Jurkat, Clone E6-1 (cell line): ENCODE measurements around the gene FOXP4.

Experiments
- DNase-seq: peaks from one replicate; pipeline ENCODE4 v3.0.0-alpha.2; 2011; ENCODE audit warnings: low read depth, low spot score
- H3K4me3 ChIP-seq: 2 replicates; pipeline ENCODE4 v1.5.1; 2011; ENCODE audit warnings: mild to moderate bottlenecking, low read length, control low read depth, moderate library complexity

Gene FOXP4

DNA sequence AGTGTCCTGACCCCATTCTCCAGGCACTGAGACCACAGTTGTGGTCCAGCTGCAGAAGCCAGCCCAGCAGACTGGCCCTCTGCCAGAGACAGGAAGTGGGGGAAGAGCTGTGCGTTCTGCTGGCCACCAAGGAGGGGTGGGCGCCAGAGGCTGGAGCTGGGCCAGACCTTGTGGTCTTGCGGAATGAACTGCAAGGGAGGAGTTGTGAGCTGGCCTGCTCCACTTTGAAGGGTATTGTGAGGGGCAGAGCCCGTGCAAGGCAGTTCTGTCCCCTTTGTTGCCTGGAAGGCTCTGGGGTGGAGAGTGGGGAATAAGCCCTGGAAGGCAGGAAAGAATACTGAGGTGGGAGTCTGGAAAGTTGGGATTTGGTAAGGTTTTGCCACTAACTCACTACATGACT lies 88.5 kb downstream of the FOXP4 start:
- H3K4me3 ChIP-seq: no peak overlapping the region
- DNase-seq: no peak

DNA sequence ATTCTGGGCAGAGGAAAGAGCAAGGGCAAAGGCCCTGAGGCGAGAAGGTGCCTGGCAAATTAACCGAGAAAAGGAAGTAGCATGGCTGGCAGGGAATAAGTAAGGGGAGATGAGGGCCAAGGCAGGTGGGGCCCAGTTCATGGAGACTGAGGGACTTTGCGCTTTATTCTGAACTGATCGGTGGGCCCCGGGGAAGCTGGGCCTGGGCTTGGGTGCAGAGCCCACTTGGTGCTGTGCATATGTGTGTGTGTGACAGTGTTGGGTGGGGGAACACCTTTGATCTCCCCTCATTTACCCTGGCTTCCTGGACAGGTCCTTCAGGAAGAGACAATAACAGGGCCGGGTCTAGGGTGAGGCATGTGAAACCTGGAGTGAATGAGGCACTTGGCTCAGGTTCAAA lies 89.2 kb downstream of the FOXP4 start:
- no peak overlapping the region for H3K4me3 ChIP-seq
- no peak for DNase-seq

DNA sequence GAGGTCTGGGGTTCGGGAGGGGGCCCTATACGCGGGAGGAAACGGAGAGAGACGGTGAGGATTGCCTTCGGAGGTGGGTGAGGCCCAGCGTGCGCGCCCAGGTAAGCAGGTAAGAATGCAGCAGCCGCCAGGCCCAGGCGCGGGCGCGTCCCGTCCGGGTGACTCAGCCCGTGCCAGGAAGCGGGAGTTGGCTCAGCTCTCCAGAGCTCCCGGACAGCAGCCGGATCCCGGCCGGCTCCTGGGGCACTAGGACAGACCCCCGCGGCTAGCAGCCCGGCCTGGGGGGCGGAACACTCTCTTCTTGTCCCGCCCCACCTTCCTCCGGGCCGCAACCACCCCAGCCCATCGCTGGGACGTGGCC lies 90.6 kb downstream of the FOXP4 start:
- no peak overlapping the region for H3K4me3 ChIP-seq
- no peak for DNase-seq

DNA sequence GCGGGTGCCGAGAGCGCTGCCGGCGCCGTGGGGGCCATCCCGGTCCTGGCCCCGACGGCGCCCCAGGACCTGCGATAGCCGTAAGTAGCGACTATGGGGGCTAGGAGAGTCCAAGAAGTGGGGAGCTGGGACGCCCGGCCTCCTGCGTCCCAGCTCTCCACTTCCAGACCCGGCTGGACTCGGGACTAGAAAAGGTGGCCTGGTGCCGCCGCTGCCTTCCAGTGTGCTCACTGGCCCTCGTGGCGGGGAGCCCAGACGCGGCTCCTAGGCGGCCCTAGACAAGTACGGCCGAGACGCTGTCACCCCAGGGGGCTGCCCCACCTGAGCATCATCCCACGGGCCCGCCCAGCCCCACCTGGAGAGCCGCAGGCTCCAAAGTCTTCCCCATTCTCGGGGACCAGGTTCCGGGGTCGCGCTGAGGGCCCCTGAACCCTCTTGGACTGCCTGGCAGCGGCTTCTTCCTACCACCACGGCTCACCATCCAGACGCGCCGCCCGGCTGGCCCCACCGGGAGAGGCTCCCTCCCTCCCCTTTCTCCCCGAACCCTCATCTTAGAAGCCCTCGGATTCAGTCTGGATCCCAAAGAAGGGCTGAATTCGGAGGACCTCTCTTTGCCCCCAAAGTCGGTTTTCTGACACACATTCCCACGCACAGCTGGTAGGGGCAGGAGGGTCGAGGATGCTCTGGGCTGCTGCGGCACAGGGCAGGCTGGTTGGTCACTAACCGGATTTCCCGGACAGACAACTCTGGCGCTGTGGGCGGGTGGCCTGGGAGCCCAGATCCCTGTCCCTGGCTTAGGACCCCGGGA lies 91.2 kb downstream of the FOXP4 start:
- H3K4me3 ChIP-seq: peak overlapping the region; percentile 52
- DNase-seq: no peak

DNA sequence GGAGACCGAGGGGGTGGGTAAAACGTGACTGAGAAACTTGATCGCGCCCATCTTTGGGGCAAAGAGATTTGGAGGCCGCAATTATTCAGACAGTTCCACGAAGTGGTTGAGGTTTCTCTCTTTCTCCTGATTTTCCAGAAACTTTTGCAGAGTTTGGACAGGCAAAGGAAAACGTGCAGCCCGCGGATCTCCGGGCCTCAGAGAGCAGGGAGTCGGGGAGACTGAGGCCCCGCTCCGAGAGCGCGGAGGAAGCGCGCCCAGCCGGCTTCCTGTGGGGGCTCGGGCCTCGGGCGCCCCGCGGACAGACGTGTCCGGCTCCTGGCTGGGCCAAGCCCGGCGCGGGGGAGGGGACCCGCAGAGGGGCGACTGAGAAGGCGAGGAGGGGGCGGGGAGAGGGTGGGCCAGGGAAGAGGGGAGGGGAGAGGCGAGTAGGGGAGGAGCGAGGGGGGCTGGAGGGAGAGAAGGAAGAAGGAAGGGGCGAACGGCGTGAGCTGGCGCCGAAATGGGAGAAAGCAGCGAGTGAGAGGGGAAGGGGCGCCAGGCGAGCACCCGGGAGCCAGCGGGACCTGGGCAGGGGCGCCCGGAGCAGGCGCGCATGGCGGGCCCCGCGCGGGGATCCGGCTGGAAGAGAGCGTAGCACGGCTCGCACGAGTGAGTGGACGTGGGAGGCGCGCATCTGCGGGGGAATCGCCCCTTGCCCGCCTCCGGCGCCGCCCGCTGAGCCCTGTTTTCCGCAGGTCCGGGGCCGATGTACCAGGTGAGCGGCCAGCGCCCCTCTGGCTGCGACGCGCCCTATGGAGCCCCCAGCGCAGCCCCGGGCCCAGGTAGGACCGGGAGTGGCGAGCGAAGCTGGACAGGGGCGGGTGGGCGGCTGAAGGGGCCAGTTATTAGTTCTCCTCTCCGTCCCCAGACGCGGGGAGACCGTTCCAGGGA lies 92.1 kb downstream of the FOXP4 start, which contains the start of gene MDFI:
Gene MDFI (plus strand): TSS at position 467 of the 933 bp plus-strand sequence. CDS start 282 bp downstream, at position 749.
- DNase-seq: no peak
- peak within 1 kb of the TSS; percentile 52 for H3K4me3 ChIP-seq

DNA sequence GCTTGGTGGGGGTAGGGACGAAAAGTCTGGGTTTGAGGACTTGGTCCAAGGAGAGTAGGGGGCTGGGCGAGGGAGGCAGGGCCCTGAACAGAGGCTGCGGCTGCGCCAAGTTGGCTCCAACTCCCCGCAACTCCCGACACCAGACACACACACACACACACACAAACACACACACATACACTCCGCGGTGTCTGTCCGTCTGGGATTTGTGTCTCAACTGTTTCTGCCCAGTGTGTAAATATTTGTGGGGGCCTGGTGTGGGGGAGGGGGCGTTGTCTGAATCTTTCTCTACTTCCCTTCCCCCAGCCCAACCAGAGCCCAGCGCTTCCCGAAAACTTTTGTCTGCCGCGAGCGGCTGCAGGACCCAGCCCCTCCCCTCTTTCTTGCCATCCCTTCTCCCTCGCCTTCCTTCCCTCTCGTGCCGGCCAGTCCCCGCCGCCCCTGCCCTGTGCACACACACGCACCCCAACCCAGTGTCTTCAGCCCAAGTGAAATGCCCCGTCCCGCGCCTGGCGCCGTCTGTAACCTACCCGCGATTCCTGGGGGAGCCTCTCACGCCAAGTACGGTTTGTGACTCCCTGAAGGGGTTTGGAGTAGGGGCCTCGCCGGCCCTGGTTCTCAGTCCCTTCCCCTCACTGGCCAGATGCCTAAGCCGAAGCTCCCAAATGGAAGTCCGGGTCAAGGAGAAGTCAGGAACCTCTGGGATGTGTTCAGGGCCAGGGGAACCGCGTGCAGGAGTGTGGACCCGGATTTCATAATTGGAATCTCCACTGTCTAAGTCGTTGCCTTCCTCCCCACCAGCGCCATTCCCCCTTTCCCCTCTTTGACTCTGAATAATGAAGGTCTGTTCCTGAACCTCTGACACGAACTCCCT lies 93.0 kb downstream of the FOXP4 start:
- no peak for DNase-seq
- peak overlapping the region; percentile 52 for H3K4me3 ChIP-seq

DNA sequence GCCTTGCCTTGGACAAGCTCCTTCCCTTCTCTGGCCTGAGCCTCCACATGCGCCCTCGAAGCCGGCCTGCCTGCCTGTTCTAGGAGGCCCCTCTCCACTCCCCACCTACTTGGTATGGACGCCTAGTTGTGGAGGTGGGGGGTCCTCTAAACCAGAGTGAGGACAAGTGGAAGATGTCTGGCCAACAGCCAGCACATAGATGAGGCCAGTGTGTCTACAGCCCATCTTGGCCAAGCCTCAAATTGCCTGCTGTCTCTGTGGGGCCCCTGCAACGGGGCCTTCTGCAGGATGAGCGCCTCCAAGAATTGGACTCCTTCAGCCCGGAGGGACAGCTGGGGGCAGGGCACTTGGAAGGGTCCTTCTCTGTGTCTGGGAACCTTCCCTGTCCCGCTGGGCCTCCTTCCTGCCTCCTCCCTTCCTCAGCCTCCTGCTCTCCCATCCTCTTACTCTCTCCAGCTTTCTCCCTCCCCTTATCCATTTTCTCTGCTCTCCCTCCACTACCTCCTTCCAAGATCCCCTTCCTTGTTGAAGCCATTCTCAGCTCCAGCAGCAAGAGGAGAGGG lies 93.7 kb downstream of the FOXP4 start:
- DNase-seq: no peak
- no peak overlapping the region for H3K4me3 ChIP-seq

DNA sequence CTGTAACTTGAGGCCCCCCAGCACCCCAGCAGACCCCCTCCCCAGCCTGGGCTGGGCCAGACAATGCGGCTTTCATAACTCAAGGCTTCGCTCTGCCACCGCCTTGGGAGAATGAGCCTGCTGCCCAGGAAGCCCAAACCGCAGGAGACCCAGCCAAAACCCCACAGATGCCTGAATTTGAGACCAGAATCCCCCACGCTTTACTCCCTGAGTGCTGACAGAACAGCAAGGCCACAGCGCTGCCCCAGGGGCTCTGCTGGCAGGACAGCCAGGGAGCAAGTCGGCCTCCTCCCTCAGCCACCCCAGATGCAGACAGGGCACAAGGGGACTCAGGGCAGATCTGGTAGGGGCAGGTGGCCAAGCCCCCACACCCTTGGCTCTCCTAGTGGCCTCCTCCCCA lies 94.2 kb downstream of the FOXP4 start:
- no peak for DNase-seq
- no peak overlapping the region for H3K4me3 ChIP-seq

DNA sequence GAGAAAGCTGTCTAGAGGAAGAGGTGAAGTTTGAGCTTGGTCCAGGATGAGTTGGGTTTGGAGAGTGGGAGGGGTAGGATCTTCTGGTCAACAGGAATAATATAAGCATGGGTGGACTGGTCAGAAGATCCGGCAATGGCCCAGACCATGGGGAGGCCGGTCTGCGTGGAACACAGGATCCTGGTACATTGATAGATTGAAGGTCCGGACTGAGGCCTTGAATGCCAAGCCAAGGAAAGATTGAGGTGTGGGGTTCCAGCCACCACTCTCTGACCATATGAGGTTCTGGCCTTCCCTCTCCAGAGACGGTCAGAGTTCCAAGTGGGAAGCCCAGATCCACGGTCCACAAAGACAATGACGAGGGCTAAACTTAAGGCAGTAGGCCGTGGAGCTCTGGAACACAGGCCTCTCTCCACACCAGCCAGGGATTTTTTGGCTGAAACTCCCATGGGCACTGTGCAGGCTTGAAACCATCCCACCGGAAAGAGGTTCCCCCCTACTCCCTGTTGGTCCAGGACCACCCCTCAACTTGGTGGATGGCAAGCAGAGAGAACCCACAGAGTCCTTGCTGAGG lies 95.3 kb downstream of the FOXP4 start:
- H3K4me3 ChIP-seq: no peak overlapping the region
- no peak for DNase-seq

DNA sequence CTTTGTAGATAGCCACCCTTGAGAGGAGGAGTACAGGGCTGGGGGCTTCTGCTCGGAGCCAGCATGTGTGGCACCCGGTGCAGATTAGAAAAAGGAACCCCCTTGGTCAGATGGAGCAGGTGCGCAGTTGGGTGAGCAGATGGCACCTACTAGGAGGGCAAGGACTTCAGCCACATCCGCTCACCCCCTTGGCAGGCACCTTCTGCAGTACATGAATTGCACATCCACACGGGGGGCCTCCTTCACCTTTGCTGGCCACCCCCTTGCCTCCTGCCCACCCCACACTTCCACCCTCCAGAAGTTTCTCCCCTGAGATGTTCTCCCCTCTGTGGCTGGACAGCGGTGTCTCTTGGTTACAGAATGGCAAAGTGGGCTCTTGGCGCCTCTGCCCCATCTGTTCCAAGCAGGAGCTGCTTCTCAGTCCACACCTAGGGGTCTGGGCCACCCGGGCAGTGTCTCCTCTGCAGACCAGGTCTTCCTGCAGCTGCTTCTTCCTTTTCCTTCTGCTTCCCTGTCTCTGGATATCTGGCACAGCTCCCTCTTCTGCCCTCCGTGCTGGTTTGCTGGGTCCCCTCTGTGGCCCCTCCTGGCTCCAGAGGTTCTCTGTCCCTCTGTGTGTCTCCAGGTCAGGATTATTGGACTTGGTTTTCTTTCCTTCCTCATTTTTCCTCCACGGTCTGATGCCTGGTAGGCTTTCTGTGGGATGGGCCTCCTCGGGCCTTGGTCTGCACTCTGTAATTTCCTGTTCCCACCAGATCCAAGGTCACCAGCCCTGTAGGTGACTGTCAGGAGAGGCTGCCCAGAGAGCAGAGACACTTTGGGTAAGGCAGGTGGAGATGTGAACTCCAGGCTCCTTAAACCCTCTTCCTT lies 96.1 kb downstream of the FOXP4 start:
- H3K4me3 ChIP-seq: no peak overlapping the region
- DNase-seq: no peak

DNA sequence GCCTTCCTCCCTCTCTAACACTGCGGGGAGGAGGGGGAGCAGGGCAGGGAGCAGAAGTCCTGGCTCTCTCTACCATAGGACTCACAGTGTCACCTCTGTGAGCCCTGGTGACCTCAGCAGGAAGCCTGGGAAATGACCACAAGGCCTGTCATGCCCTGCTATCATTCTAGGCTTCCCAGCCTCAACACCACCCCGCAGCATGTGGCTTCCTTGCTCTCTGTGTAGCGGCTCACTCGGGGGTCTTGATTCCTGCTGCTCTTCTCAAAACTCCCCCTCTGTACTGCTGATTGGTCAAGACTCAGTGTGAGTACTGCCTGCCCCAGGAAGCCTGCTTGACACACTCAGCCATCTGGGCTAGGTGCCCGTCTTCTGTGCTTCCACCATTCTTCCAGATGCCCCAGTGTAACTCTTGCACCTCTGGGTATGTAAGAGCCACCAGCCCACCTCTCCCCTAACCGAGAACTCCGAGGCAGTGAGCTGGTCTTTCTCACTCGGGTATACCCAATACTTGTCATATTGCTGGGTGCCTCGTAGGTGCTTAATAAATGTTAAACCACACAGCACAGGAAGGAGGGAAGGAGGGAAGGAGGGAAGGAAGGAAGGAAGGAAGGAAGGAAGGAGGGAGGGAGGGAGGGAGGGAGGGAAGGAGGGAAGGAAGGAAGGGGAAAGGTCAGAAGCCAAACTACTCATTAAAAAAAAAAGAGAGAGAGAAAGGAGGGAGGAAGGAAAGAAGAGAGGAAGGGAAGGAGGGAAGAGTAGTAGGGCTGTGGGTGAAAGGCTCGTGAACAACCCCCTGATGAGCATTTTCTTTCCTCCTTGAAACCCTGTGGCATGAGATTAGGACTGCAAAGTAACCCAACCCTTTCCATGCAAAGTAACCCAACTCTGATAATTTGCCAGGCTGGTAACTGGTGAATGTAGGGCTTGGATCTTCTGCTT lies 97.0 kb downstream of the FOXP4 start:
- DNase-seq: no peak

DNA sequence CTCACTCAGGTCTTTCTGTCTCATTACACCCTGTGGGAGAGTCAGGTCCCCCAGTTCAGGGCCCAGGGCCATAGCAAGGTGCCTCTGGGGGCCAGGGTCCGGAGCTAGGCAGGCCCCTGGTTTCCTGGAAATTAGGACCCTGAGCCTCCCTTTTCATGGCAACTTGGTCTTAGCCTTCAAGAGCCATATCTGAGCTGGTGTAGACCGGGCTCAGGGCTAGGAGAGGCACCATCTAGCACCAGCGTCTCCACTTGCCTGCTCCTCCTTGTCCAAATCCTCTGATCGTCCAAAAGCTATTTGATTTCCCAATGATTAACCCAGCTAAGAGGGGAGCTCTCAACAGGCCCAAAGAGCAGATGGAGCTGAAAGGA lies 97.7 kb downstream of the FOXP4 start:
- H3K4me3 ChIP-seq: no peak overlapping the region

More for the DNA sequence above, 97.0 kb downstream of the FOXP4 start:
- H3K4me3 ChIP-seq: no peak overlapping the region

DNA sequence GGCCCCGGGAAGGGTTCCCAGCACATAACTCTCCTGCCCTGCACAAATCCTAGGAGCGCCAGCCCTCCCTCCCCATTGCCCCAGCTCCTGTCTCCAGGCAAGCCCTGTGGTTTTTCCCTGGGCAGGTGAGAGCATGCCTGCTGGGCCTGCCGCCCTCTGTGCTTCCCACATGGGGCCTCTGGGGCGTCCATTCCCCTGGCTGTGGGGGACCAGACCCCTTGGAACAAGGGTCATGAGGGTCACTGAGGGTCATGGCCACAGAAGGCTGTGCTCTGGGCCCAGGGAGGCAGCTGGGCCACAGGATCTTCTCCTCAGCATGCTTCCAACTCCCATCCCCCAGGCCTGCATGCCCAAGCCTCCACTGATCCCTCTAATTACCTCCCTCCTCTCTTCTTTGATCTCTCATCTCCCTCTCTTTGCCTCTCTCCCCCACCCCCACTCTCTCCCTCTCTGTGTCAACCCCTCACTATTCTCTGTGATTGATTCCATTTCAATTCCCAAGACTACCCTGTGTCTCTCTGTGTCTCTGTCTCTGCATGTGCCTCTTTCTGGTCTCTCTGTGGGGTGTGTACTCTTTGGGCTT lies 98.2 kb downstream of the FOXP4 start:
- H3K4me3 ChIP-seq: no peak overlapping the region

More for the DNA sequence above, 97.7 kb downstream of the FOXP4 start:
- DNase-seq: no peak

DNA sequence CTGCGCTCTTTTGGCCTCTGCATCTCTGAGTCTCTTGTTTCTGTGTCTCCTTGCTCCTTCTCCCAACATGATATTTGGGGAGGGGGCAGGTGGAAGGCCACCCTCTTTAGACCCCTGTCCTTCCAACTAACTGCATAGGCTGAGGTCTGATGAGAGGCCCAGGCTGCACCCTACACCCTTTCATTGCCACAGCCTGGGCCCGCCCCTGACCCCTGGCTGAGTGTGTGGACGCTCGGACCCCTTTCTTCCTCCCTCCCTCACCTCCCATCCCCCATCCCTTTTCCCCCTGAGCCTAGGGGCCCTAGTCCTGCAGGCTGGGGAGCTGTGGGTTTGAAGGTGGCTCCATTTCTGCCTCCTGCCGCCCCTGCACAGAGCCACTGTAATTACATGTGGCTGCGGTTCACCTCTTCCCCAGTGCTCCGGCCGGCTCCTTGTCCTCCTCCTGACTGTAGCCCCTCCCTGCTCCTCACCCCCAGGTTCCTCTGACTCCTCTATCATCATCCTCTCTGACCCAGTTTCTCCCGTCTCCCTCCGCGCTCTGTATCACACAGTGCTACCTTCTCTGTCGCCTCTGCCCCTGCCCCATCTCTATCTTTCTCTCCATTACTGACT lies 98.9 kb downstream of the FOXP4 start:
- no peak for DNase-seq
- H3K4me3 ChIP-seq: no peak overlapping the region

More for the DNA sequence above, 98.2 kb downstream of the FOXP4 start:
- no peak for DNase-seq

DNA sequence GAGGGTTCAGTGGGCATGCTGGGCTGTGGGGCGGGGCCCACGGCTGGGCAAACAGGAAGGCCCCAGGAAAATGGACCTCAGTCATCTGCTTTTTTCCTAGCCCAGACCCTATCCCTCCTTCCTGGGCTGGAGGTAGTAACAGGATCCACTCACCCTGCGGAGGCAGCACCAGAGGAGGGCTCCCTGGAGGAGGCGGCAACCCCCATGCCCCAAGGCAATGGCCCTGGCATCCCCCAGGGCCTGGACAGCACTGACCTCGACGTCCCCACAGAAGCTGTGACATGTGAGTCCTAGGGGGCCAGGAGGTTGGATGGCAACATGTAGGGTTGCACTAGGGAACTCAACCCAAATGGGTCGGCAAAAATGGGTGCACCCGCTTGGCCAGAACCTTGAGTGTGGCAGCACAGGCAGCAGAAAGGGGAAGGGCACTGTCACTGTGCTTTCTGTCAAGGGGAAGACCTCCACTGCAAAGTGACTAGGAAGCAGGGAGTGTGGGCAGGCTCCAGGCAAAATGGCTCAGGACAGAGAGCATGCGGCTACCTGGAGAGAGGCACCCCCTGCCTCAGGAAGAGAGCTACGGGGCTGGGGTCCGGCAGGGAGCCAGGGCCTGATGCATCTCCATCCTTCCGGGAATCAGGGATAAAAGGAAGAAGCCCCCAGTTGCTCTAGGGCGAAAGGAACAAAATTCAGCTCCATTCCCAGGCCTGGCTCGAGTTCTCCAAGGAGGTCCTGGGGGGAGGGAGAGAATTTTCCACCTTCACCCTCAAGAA lies 100.0 kb downstream of the FOXP4 start:
- no peak overlapping the region for H3K4me3 ChIP-seq
- no peak for DNase-seq
